Caco-2 (cell line): ENCODE results near the gene PTPRO. TPM values are rescaled to one million over a fixed set of nuclear protein-coding genes. Genes with fewer than 3 reads are reported as not detected.

Source experiments
- BruUV-seq: library from RNA; stranded (reverse); fragments of 400-500 nt; replicated peaks from 2 replicates; lab custom pipeline; 2021; lab: Mats Ljungman, UMichigan
- CTCF ChIA-PET: fragments of 300-600 bp; sonication (Branson Sonifier 250); formaldehyde crosslinking; loops from one replicate; lab custom pipeline; 2022; ENCODE audit warnings: antibody characterized with exemption; lab: Charles Lee
- POLR2A ChIA-PET: fragments of 300-600 bp; sonication (Branson Sonifier 250); formaldehyde crosslinking; loops from one replicate; lab custom pipeline; 2022; ENCODE audit warnings: antibody characterized with exemption; lab: Charles Lee
- DNase-seq, 2 experiments: peaks; one replicate each; pipeline versions ENCODE4 v3.0.0 to v3.0.0-alpha.2; 2020 to 2022
- H3K27me3 ChIP-seq: replicated peaks from 2 replicates; pipeline ENCODE4 v1.6.0; 2011; ENCODE audit warnings: low read length; ENCODE audit not compliant: control insufficient read depth, insufficient read depth
- H3K36me3 ChIP-seq: 2 replicates; pipeline ENCODE4 v1.5.1; 2011; ENCODE audit warnings: low read length; ENCODE audit not compliant: control insufficient read depth, insufficient read depth
- H3K4me1 ChIP-seq: fragments of 250-450 bp; sonication (Bioruptor Pico); 2 replicates; pipeline ENCODE4 v1.5.1; 2020; ENCODE audit warnings: mild to moderate bottlenecking
- H3K4me3 ChIP-seq: 2 replicates; pipeline ENCODE4 v1.5.1; 2011; ENCODE audit warnings: low read depth, mild to moderate bottlenecking, control low read depth, low read length
- H3K9me3 ChIP-seq: fragments of 250-450 bp; sonication (Bioruptor Pico); 2 replicates; pipeline ENCODE4 v1.5.1; 2020; ENCODE audit warnings: mild to moderate bottlenecking, moderate library complexity
- H3K27ac Mint-ChIP-seq: one replicate; pipeline ENCODE4 v1.8.0; 2022; ENCODE audit warnings: mixed read lengths; ENCODE audit not compliant: unreplicated experiment
- H3K27me3 Mint-ChIP-seq: one replicate; pipeline ENCODE4 v1.8.0; 2022; ENCODE audit warnings: mixed read lengths; ENCODE audit not compliant: insufficient read depth, unreplicated experiment
- H3K36me3 Mint-ChIP-seq: one replicate; pipeline ENCODE4 v1.8.0; 2022; ENCODE audit warnings: mild to moderate bottlenecking, mixed read lengths; ENCODE audit not compliant: insufficient read depth, unreplicated experiment
- H3K4me1 Mint-ChIP-seq: one replicate; pipeline ENCODE4 v1.8.0; 2022; ENCODE audit warnings: low read depth, mixed read lengths; ENCODE audit not compliant: unreplicated experiment
- H3K4me3 Mint-ChIP-seq: one replicate; pipeline ENCODE4 v1.8.0; 2022; ENCODE audit warnings: mild to moderate bottlenecking, moderate library complexity, mixed read lengths; ENCODE audit not compliant: unreplicated experiment
- H3K9me3 Mint-ChIP-seq: one replicate; pipeline ENCODE4 v1.8.0; 2022; ENCODE audit warnings: mixed read lengths; ENCODE audit not compliant: unreplicated experiment
- CTCF ChIP-seq, 2 experiments: fragments of 200-600 bp in 1 of 2; IDR thresholded peaks; 1 replicate in 1 of 2; 2 replicates in 1 of 2; pipeline versions ENCODE4 v1.5.1 to v1.8.0; 2011 to 2022; ENCODE audit warnings: antibody characterized with exemption in 1 of 2, control low read depth in 1 of 2, inconsistent platforms in 1 of 2, low read depth in 1 of 2, low read length in 1 of 2, mild to moderate bottlenecking in 1 of 2, moderate library complexity in 1 of 2; ENCODE audit not compliant: insufficient read depth in 1 of 2, severe bottlenecking in 1 of 2, unreplicated experiment in 1 of 2
- intact Hi-C: fragments of 100-400 bp; cut with micrococcal nuclease; formaldehyde crosslinking; loops from one replicate; pipeline ENCODE4 v1.10.0; 2022; ENCODE audit not compliant: unreplicated experiment
- total RNA-seq: library from RNA; stranded (reverse); gene quantifications from 2 replicates; pipeline ENCODE4 v1.2.3, GENCODE V29; 2022

Gene PTPRO
- total RNA-seq, 1 experiment from 2014 or later = not detected

GRCh38 chr12:15620741-15621539 lies 298.6 kb downstream of the PTPRO start:
- H3K27me3 ChIP-seq = no peaks in the 10 kb centered on the region
- H3K4me3 ChIP-seq = no peak overlapping the region
- POLR2A ChIA-PET = no interaction called here
- intact Hi-C loops = no loop called here
- CTCF ChIA-PET = no interaction called here
- H3K36me3 ChIP-seq = no peaks in the 10 kb centered on the region
- Mint-ChIP-seq H3K27me3 (no peaks in the 10 kb centered on the region), H3K4me1 (no peaks in the 10 kb centered on the region), H3K27ac (no peak overlapping the region), H3K9me3 (peaks cover 24% of the 10 kb centered on the region), H3K36me3 (no peaks in the 10 kb centered on the region), H3K4me3 (no peak overlapping the region)
- TSS peak; percentile 19 for BruUV-seq
- H3K4me1 ChIP-seq = no peaks in the 10 kb centered on the region
- DNase-seq = no peak
- no peak for TF ChIP-seq CTCF (IDR thresholded peaks at IDR 0.05; ENCODE audit: insufficient read depth in 1 of 2, low read depth in 1 of 2, low read length in 1 of 2, severe bottlenecking in 1 of 2, unreplicated experiment in 1 of 2)
- peaks cover 13% of the 10 kb centered on the region for H3K9me3 ChIP-seq

GRCh38 chr12:15625075-15625474 lies 302.8 kb downstream of the PTPRO start:
- no peak overlapping the region for H3K27ac Mint-ChIP-seq
- peaks cover 1% of the 10 kb centered on the region for H3K9me3 Mint-ChIP-seq
- H3K4me1 Mint-ChIP-seq = peaks cover 12% of the 10 kb centered on the region
- no peak overlapping the region for H3K4me3 Mint-ChIP-seq
- peaks cover 19% of the 10 kb centered on the region for H3K4me1 ChIP-seq
- no TSS peak for BruUV-seq
- no peaks in the 10 kb centered on the region for H3K9me3 ChIP-seq
- no peaks in the 10 kb centered on the region for H3K27me3 ChIP-seq
- POLR2A ChIA-PET = no interaction called here
- H3K4me3 ChIP-seq = no peak overlapping the region
- no peak for TF ChIP-seq CTCF (IDR thresholded peaks at IDR 0.05; ENCODE audit: insufficient read depth in 1 of 2, low read depth in 1 of 2, low read length in 1 of 2, severe bottlenecking in 1 of 2, unreplicated experiment in 1 of 2)
- H3K36me3 ChIP-seq = no peaks in the 10 kb centered on the region
- H3K36me3 Mint-ChIP-seq = no peaks in the 10 kb centered on the region
- intact Hi-C loops = loop anchor here (5.0 kb wide), 1 partner anchor 162 kb away; the partner anchor contains the start of gene EPS8
- CTCF ChIA-PET = no interaction called here
- no peaks in the 10 kb centered on the region for H3K27me3 Mint-ChIP-seq
- DNase-seq = no peak

GRCh38 chr12:15627995-15628945 lies 306.0 kb downstream of the PTPRO start:
- no TSS peak for BruUV-seq
- no peak for TF ChIP-seq CTCF (IDR thresholded peaks at IDR 0.05; ENCODE audit: insufficient read depth in 1 of 2, low read depth in 1 of 2, low read length in 1 of 2, severe bottlenecking in 1 of 2, unreplicated experiment in 1 of 2)
- ChIA-PET CTCF (no interaction called here), POLR2A (no interaction called here)
- Histone ChIP-seq H3K4me3 (no peak overlapping the region), H3K4me1 (peaks cover 32% of the 10 kb centered on the region), H3K9me3 (no peaks in the 10 kb centered on the region), H3K27me3 (no peaks in the 10 kb centered on the region), H3K36me3 (no peaks in the 10 kb centered on the region)
- H3K9me3 Mint-ChIP-seq = peaks cover 6% of the 10 kb centered on the region
- no peak for DNase-seq
- intact Hi-C loops = loop anchor here (1.0 to 5.0 kb wide), 3 partner anchors 12 to 159 kb away; partner anchors contain the start of gene EPS8
- peaks cover 35% of the 10 kb centered on the region for H3K4me1 Mint-ChIP-seq
- H3K27me3 Mint-ChIP-seq = no peaks in the 10 kb centered on the region
- H3K4me3 Mint-ChIP-seq = no peak overlapping the region
- H3K27ac Mint-ChIP-seq = peak overlapping the region; percentile 82
- no peaks in the 10 kb centered on the region for H3K36me3 Mint-ChIP-seq
